ENCODE data around the gene DGCR8. TPM values are rescaled to one million over a fixed set of nuclear protein-coding genes. Genes with fewer than 3 reads are reported as not detected.

Gene DGCR8
- total RNA-seq, 1 donor from 2014 or later: 32.5 TPM

DNA sequence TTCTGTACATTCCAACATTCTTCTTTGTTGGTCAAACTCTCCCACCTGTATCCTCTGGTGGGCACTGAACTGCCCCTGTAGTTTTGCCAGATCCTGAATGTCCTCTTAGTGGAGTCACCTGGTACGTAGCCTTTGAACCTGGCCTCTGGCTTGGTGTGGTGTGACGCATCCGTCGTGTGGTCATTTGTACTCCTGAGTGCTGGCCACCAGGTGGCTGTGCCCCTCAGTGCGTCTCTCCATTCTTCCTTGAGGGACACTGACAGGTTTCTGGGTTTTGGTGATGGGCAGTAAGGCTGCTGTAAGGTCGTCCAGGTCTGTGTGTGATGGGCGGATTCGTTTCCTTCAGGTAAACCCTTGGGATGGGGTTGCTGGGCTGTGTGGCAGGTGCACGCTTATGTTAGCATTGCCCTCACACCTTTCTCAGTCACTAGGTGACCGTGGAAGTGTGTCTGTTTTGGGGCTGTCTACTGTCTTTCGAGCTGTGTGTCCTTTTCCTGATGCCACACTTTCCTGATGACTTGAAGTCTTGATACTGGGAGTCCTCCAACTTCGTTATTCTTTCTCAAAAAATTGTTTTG, 22.3 kb downstream of the DGCR8 start:
- Mint-ChIP-seq H3K27ac (ENCODE audit: unreplicated experiment) (peak overlapping the region; percentile 24), H3K4me1 (ENCODE audit: low read depth) (no peaks in the 10 kb centered on the region), H3K4me3 (ENCODE audit: unreplicated experiment) (no peak overlapping the region), H3K27me3 (ENCODE audit: low read depth) (no peaks in the 10 kb centered on the region), H3K36me3 (ENCODE audit: low read depth) (peaks cover 23% of the 10 kb centered on the region), H3K9me3 (ENCODE audit: low read depth) (peaks cover under 1% of the 10 kb centered on the region)
- no peak for DNase-seq (ENCODE audit: low spot score)
- TF ChIP-seq, protein P1, sequence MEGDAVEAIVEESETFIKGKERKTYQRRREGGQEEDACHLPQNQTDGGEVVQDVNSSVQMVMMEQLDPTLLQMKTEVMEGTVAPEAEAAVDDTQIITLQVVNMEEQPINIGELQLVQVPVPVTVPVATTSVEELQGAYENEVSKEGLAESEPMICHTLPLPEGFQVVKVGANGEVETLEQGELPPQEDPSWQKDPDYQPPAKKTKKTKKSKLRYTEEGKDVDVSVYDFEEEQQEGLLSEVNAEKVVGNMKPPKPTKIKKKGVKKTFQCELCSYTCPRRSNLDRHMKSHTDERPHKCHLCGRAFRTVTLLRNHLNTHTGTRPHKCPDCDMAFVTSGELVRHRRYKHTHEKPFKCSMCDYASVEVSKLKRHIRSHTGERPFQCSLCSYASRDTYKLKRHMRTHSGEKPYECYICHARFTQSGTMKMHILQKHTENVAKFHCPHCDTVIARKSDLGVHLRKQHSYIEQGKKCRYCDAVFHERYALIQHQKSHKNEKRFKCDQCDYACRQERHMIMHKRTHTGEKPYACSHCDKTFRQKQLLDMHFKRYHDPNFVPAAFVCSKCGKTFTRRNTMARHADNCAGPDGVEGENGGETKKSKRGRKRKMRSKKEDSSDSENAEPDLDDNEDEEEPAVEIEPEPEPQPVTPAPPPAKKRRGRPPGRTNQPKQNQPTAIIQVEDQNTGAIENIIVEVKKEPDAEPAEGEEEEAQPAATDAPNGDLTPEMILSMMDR (IDR thresholded peaks at IDR 0.05): no peak

- H3K9me3 Mint-ChIP-seq (ENCODE audit: low read depth): no peaks in the 10 kb centered on the region
- no peak overlapping the region for H3K27ac Mint-ChIP-seq (ENCODE audit: unreplicated experiment)
- H3K36me3 Mint-ChIP-seq (ENCODE audit: low read depth): peaks cover 13% of the 10 kb centered on the region
- H3K4me3 Mint-ChIP-seq (ENCODE audit: unreplicated experiment): no peak overlapping the region
- no peaks in the 10 kb centered on the region for H3K4me1 Mint-ChIP-seq (ENCODE audit: low read depth)
- no peaks in the 10 kb centered on the region for H3K27me3 Mint-ChIP-seq (ENCODE audit: low read depth)
- TF ChIP-seq, protein P1 (IDR thresholded peaks at IDR 0.05): no peak
- peak; percentile 65 for DNase-seq (ENCODE audit: low spot score)
Measured at GRCh38 chr22:20105456-20106204, 25.6 kb downstream of the DGCR8 start.

- peaks cover 13% of the 10 kb centered on the region for H3K36me3 Mint-ChIP-seq (ENCODE audit: low read depth)
- peak; percentile 54 for DNase-seq (ENCODE audit: low spot score)
- H3K27me3 Mint-ChIP-seq (ENCODE audit: low read depth): no peaks in the 10 kb centered on the region
- TF ChIP-seq, protein P1 (IDR thresholded peaks at IDR 0.05): no peak
- H3K9me3 Mint-ChIP-seq (ENCODE audit: low read depth): no peaks in the 10 kb centered on the region
- H3K27ac Mint-ChIP-seq (ENCODE audit: unreplicated experiment): no peak overlapping the region
- no peak overlapping the region for H3K4me3 Mint-ChIP-seq (ENCODE audit: unreplicated experiment)
- H3K4me1 Mint-ChIP-seq (ENCODE audit: low read depth): no peaks in the 10 kb centered on the region
Measured at GRCh38 chr22:20106205-20106848, 26.3 kb downstream of the DGCR8 start.

DNA sequence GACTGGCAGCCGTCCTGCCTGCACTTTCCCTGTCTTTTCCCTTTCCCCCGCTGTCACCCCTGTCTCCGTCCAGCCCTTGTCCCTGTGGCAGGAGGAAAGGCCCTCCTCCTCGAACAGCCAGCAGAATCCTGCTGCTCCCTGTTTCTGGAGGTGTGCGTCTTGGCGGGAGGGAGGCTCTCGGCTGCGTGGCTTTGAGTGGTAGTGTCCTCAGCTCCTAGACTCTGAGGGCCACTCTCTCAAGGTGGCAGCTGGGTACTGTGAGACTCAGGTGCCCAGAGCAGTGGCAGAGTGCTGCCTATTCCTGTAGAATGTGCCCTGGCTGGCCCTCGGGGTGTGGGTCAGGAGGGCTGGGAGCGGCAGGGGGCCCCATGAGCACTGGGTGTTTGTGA, 26.8 kb downstream of the DGCR8 start:
- Mint-ChIP-seq H3K27me3 (ENCODE audit: low read depth) (no peaks in the 10 kb centered on the region), H3K36me3 (ENCODE audit: low read depth) (peaks cover 13% of the 10 kb centered on the region), H3K9me3 (ENCODE audit: low read depth) (no peaks in the 10 kb centered on the region), H3K4me1 (ENCODE audit: low read depth) (peaks cover under 1% of the 10 kb centered on the region), H3K27ac (ENCODE audit: unreplicated experiment) (no peak overlapping the region), H3K4me3 (ENCODE audit: unreplicated experiment) (no peak overlapping the region)
- DNase-seq (ENCODE audit: low spot score): peak; percentile 67
- TF ChIP-seq, protein P1 (IDR thresholded peaks at IDR 0.05): no peak

DNA sequence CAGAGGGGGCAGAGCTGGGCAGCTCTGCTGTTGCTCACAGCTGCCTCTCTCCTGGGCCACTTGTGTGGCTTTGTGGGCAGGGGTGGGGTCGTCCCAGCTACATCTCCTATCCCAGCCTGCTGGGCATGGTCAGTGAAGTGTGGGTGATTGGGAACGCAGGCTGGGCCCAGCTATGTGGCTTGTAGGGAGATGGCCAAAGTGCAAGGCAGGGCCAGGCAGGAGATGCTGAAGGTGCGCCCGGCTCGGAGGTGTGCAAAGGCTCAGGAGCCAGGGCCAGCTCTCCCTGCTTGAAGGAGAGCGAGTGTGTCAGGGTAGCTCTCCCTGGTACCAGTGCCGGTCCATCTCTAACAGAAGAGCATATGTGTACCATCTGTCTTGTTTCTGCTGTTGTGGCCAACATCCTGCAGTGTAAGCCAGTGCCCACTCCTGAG, 27.4 kb downstream of the DGCR8 start:
- Mint-ChIP-seq H3K4me1 (ENCODE audit: low read depth) (peaks cover 3% of the 10 kb centered on the region), H3K36me3 (ENCODE audit: low read depth) (peaks cover 13% of the 10 kb centered on the region), H3K27ac (ENCODE audit: unreplicated experiment) (no peak overlapping the region), H3K27me3 (ENCODE audit: low read depth) (no peaks in the 10 kb centered on the region), H3K4me3 (ENCODE audit: unreplicated experiment) (no peak overlapping the region), H3K9me3 (ENCODE audit: low read depth) (no peaks in the 10 kb centered on the region)
- TF ChIP-seq, protein P1 (IDR thresholded peaks at IDR 0.05): no peak
- DNase-seq (ENCODE audit: low spot score): peak; percentile 63
